GM19468 (cell line): ENCODE results near the gene BRINP3.
"Not testable (repeated sequence)": the region's sequence is repeated elsewhere in the genome, so short reads cannot be mapped to it uniquely, and the experiment has no call there.

Experiments used
- ATAC-seq: cut with Tn5 transposase; IDR thresholded peaks from one replicate; pipeline ENCODE4 v1.9.1; 2021; ENCODE audit warnings: mild to moderate bottlenecking, moderate library complexity, moderate number of reproducible peaks; ENCODE audit not compliant: unreplicated experiment; ENCODE audit errors: extremely low read depth

The BRINP3 gene

GRCh38 chr1:190477762-190478148 is at the start of gene BRINP3:
Gene BRINP3, minus strand, starts transcription at chr1:190477864.
- ATAC-seq = no peak

DNA sequence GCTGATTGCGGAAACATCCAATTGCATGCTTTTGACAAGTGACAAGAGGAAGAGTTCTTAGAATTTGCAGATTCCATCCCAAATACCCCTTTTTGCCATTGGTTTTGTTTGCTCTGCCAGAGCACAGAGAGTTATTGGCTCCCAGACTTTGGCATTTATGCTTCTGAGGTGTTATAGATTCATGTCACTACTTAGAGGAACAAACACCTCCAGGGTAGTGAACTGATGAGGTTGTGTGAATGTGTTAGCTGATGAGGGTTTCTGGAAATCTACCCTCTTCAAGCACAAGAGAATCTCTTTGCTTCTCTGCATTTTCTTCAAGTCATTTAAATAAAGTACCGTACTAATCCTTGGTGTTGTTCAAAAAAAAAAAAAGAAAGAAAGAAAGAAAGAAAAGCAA is 33.9 kb upstream of the BRINP3 start:
- no peak for ATAC-seq

DNA sequence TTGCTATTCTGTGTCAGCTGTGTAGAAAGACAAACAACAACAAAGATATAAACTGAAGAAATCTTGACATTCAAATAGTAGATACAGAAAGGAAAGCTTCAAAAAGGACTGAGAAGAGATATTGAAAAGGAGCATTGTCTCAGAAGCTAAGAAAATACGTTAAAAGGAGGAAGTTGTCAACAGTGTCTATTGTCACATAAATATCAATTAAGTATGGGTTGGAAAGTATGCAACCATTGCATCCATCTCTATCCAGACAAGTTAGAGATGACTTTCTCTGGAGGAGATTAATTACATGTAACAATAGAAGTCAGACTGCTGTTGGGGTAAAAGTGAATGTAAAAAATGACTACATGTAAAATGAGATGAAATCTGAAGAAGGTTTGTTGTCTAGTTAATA is 29.7 kb upstream of the BRINP3 start:
- no peak for ATAC-seq

GRCh38 chr1:190504539-190504938 is 26.9 kb upstream of the BRINP3 start:
- not testable (repeated sequence) for ATAC-seq

DNA sequence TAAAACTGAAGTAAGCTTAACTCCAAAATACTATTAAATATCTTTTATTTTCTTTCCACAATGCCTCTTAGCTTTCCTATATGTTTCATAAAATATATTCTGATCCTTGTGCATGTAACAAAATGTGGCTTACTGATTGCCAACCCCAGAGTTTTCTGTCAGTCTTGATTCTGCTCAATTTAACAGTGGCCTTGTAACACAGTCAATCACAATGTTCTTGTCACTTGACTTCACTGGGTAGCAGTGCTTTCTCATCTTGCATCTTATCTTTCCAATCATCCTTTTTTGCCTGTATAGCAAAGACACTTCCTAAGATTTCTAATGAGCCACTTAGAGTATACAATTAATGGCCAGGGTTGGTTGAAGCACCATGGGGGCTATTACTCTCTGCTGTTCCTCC is 19.9 kb upstream of the BRINP3 start:
- no peak for ATAC-seq

DNA sequence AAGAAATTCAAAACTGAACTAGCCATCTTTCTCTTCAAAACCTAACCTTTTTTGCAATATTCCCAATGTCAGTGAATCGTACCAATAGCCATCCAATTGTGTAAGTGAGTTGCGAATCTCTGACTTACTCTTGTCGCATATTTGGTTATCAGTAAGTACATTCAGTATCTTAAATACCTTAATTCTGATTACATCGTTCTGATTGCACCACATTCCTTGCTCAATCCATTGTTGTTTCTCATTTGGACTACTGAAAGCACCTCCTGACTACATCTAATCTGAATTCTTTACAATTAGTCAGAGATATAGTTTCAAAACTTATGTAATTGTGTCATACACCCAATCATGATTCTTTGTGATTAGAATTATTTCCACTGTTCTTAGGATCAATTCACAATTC is 16.8 kb upstream of the BRINP3 start:
- ATAC-seq = no peak

- no peak for ATAC-seq
Observed at GRCh38 chr1:190491404-190491803, 13.7 kb upstream of the BRINP3 start.

- no peak for ATAC-seq
Observed at GRCh38 chr1:190484045-190484444, 6.4 kb upstream of the BRINP3 start.

GRCh38 chr1:190480231-190480630 is 2.6 kb upstream of the BRINP3 start:
- no peak for ATAC-seq

- ATAC-seq = no peak
Observed at GRCh38 chr1:190479516-190479915, 1.9 kb upstream of the BRINP3 start.

DNA sequence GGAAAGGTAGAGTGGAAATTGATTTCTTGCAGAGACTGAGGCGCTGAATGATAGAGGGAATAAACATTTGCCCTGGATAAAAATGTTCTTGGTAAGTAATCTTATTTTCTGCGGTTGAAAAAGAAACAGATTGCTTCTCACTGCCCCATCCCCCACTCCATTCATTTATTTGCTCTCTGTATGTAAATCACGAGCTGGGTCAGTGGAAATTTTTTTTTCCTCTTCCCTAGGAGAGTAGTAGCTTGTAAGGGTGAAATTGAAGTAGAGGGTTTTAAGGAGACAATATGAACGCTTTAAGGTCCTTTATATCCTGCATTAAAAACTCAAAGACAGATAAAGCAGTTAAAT is 1.4 kb upstream of the BRINP3 start:
- no peak for ATAC-seq

DNA sequence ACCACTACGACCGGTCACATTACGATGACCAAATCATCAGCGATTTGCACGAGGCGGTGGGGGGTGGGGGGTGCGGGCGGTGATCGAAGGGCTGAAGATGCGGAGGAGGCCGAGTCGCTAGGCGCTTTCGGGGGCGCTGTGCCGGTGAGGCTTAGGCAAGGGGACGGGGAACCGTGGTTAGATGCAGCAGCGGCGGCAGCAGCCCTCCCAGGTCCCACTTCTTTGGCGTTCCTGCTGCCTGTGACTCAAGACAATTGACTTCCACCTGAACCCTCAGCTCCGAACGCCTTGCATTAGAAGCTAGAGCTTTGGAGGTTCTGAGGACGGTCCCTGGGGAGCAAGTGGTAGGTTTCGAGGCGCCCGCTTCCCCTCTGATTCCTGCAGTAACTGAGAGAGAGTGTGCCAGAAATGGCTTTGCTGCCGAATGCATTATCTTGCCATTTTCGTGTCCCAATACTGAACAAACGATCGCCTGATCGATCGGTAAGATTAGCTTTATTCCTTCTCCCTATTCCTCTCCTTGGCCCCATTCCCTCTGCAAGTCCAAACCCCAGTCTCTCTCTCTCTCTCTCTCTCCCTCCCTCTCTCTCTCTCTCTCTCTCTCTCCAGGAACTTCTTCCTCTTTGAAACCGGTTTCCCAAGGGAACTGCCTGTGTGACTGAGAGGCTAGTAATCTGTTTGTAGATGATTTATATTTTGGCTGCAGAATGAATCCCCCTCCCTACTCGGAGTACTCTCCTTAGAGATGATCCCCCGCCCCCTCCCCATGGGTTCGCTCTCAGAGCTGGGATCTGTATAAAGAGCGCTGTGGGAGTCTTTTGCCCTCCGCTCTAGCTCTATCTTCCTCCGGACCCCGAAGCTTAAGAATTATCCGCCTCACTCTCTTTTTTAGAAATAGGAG is 735 bp upstream of the BRINP3 start:
- ATAC-seq = no peak

DNA sequence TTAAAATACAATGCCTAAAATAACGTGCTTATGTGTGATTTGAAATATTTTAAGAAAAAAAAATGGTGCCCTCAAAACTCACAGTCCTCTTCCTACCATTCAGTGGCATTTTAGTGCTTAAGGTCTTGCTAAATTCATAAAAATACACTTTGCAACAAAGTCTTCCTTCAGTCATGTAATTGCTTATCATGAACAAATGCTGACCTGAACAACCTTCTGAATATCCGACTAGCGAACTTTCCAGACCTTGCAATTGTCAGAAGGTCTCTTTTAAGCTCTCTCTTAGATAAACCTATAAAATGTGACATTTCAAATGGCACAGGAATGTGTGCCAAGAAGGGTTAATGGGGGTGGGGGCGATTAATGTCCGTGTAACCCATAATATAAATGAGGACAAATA is 858 bp downstream of the BRINP3 start:
- no peak for ATAC-seq

- no peak for ATAC-seq
Observed at GRCh38 chr1:190476321-190476720, 1.3 kb downstream of the BRINP3 start.

DNA sequence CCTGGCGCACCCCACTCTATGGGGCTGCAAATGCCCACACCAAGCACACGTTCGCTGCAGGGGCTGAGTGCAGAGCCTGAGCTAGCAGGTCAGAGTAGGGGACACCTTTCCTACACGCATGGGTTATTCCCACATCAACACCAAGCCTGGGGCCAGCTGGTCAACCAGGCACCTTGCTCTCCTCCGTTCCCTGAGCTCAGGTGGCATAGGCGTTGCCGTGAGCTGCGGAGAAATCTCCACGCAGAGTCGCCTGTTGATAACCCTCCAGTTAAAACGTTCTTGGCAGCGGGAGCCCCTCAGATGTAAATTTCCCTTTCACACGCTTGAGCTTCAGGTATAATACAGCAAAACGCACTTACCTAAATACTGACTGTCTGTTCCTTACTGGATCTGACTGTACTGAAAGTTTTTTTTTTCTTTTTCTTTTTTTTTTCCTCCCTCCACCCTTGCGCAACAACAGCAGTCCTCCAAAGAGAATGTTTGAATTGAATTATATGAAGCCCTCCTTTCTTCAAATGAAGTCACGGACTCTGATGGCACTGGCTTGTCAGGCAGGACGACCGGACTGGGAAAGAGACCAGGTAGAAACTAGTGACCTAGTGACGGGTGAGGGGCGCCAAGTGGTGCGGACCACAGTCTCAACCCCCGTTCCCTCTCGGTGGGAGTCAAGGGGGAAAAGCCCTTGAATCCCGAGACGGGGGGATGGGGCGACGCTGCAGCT is 2.1 kb downstream of the BRINP3 start:
- ATAC-seq = no peak

- no peak for ATAC-seq
Observed at GRCh38 chr1:190474650-190475211, 2.9 kb downstream of the BRINP3 start.

DNA sequence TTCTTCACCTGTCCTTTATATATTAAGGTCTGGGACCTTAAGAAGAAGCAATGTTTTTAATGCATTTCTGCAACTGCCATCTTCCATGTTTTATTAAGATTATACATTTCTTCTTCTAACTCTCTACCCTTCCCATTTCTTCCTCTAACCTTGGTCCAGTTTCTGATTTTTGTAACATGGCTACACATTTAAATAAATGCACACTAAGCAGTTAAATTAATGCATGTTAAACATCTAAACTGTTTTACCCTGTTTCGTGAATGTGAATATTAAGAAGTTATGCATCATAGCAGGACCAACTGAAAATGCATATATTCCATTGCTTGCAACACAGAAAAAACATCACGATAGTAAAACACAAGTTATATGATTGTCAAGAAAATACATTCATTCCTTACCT is 3.7 kb downstream of the BRINP3 start:
- ATAC-seq = no peak

- ATAC-seq = no peak
Observed at GRCh38 chr1:190472494-190472893, 5.2 kb downstream of the BRINP3 start.

GRCh38 chr1:190472042-190472441 is 5.6 kb downstream of the BRINP3 start:
- ATAC-seq = no peak

DNA sequence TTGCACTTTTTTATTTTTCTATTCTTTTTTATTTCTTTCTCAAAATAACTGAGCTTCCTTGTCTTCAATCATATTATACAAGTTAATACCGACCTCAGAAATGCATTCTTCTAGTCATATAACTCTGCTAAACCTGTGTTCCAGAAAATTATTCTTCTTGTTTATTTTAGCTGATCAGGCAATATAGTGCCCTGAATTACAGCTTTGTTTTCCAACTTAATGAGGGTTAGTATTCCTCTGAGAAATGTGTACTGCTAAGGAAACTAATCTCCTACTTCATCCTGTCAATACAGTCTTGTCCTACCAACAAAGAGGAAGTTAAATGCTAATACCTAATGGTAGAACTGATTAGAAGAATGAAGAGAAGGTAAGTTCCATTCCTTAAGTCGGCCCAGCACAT is 13.0 kb downstream of the BRINP3 start:
- no peak for ATAC-seq

GRCh38 chr1:190456129-190456528 is 21.5 kb downstream of the BRINP3 start:
- ATAC-seq = no peak
